GM12878 (cell line): Measurements from ENCODE around the gene SMYD5. TPM values are rescaled to one million over a fixed set of nuclear protein-coding genes. Genes with fewer than 3 reads are reported as not detected.

ENCODE experiments used
- ATAC-seq: fragments of 200-7000 bp; cut with Tn5 transposase; 3 replicates; pipeline ENCODE4 v1.9.1; 2020; ENCODE audit warnings: mild to moderate bottlenecking, moderate library complexity
- BruUV-seq: library from RNA; stranded (reverse); fragments of 400-500 nt; replicated peaks from 2 replicates; lab custom pipeline; 2021; lab: Mats Ljungman, UMichigan
- CTCF ChIA-PET: fragments of 300-600 bp; sonication (Branson Sonifier 250); formaldehyde crosslinking; extraction: SDS; loops from one replicate; lab custom pipeline; 2021; ENCODE audit warnings: inconsistent platforms; lab: Yijun Ruan, JAX
- POLR2A ChIA-PET: fragments of 350-600 bp; formaldehyde crosslinking; extraction: SDS; loops from one replicate; lab custom pipeline; 2021; ENCODE audit warnings: inconsistent platforms; lab: Charles Lee
- RAD21 ChIA-PET: fragments of 300-600 bp; sonication (Branson Sonifier 250); formaldehyde crosslinking; loops from one replicate; lab custom pipeline; 2023; ENCODE audit warnings: antibody characterized with exemption; ENCODE audit not compliant: unreplicated experiment; lab: Charles Lee
- SMC1A ChIA-PET: fragments of 300-600 bp; sonication (Branson Sonifier 250); formaldehyde crosslinking; loops from one replicate; lab custom pipeline; 2023; ENCODE audit not compliant: unreplicated experiment, uncharacterized antibody; lab: Charles Lee
- DNase-seq: peaks from one replicate; pipeline ENCODE4 v3.0.0-alpha.2; 2011; ENCODE audit warnings: low read depth, low spot score
- FAIRE-seq: peaks from 3 replicates; lab custom pipeline; 2011; peaks lifted over from hg19 to GRCh38; lab: Jason Lieb, UNC
- H2AFZ ChIP-seq: 2 replicates; pipeline ENCODE4 v1.6.0; 2011; ENCODE audit warnings: low read depth, low read length, control low read depth; ENCODE audit not compliant: control insufficient read depth
- H3K27ac ChIP-seq: 2 replicates; pipeline ENCODE4 v1.5.1; 2011; ENCODE audit warnings: control low read depth; ENCODE audit not compliant: control insufficient read depth, insufficient read depth
- H3K27me3 ChIP-seq, 2 experiments: replicated peaks in 1 of 2; 2 replicates each; pipeline versions ENCODE4 v1.6.0 to v1.6.1; 2011; ENCODE audit warnings: low read length in 1 of 2; ENCODE audit not compliant: control insufficient read depth in 2 of 2, insufficient read depth in 2 of 2
- H3K36me3 ChIP-seq, 2 experiments: 2 replicates each; pipeline ENCODE4 v1.5.1; 2011; ENCODE audit warnings: low read length in 1 of 2; ENCODE audit not compliant: control insufficient read depth in 2 of 2, insufficient read depth in 2 of 2
- H3K4me1 ChIP-seq: 2 replicates; pipeline ENCODE4 v1.6.1; 2011; ENCODE audit warnings: mild to moderate bottlenecking, low read length, moderate library complexity, mixed read lengths; ENCODE audit not compliant: control insufficient read depth, insufficient read depth
- H3K4me2 ChIP-seq: 2 replicates; pipeline ENCODE4 v1.6.0; 2011; ENCODE audit warnings: control low read depth; ENCODE audit not compliant: control insufficient read depth, insufficient read depth
- H3K4me3 ChIP-seq: fragments of 200-600 bp; sonication (generic); 2 replicates; pipeline ENCODE4 v1.5.1; 2016
- H3K79me2 ChIP-seq: 2 replicates; pipeline ENCODE4 v1.6.0; 2011; ENCODE audit warnings: low read length; ENCODE audit not compliant: control insufficient read depth, insufficient read depth
- H3K9ac ChIP-seq: 2 replicates; pipeline ENCODE4 v1.8.0; 2011; ENCODE audit warnings: low read length, control low read depth, mixed read lengths; ENCODE audit not compliant: control insufficient read depth, insufficient read depth
- H3K9me3 ChIP-seq: replicated peaks from 3 replicates; pipeline ENCODE4 v1.5.1; 2011; ENCODE audit warnings: mild to moderate bottlenecking, low read length; ENCODE audit not compliant: control insufficient read depth, insufficient read depth
- H4K20me1 ChIP-seq: 2 replicates; pipeline ENCODE4 v1.6.0; 2011; ENCODE audit not compliant: control insufficient read depth, insufficient read depth
- E2F4 ChIP-seq: IDR thresholded peaks from 2 replicates; pipeline ENCODE4 v1.6.1; 2012; ENCODE audit warnings: low read depth, low read length, improper control_type of control experiment
- EZH2 ChIP-seq: IDR thresholded peaks from 2 replicates; pipeline ENCODE4 v1.6.1; 2012; ENCODE audit warnings: low read depth, mild to moderate bottlenecking, control low read depth, inconsistent platforms, low read length, borderline replicate concordance; ENCODE audit not compliant: control insufficient read depth
- JUNB ChIP-seq: IDR thresholded peaks from 2 replicates; pipeline ENCODE4 v1.6.1; 2016; ENCODE audit warnings: antibody characterized with exemption, mild to moderate bottlenecking
- MXI1 ChIP-seq: fragments of 150-350 bp; IDR thresholded peaks from 2 replicates; pipeline ENCODE4 v1.6.1; 2011; ENCODE audit warnings: low read depth, mild to moderate bottlenecking, inconsistent platforms, low read length, improper control_type of control experiment
- NFYB ChIP-seq: IDR thresholded peaks from 2 replicates; pipeline ENCODE4 v1.6.1; 2011; ENCODE audit warnings: low read depth, mild to moderate bottlenecking, low read length, improper control_type of control experiment, moderate library complexity; ENCODE audit not compliant: insufficient read depth
- NR2C1 ChIP-seq: fragments of 450-650 bp; IDR thresholded peaks from 2 replicates; pipeline ENCODE4 v1.6.1; 2017; ENCODE audit warnings: antibody characterized with exemption, mild to moderate bottlenecking, moderate library complexity
- NR2F1 ChIP-seq: fragments of 450-650 bp; conservative IDR thresholded peaks from 2 replicates; pipeline ENCODE4 v1.6.1; 2017; ENCODE audit warnings: mild to moderate bottlenecking
- RB1 ChIP-seq: fragments of 450-650 bp; formaldehyde crosslinking; IDR thresholded peaks from 2 replicates; pipeline ENCODE4 v1.6.1; 2017; ENCODE audit warnings: mild to moderate bottlenecking, borderline replicate concordance
- RBBP5 ChIP-seq: fragments of 200-600 bp; sonication (generic); conservative IDR thresholded peaks from 2 replicates; pipeline ENCODE4 v1.6.1; 2016
- RFX5 ChIP-seq: IDR thresholded peaks from 2 replicates; pipeline ENCODE4 v1.6.1; 2011; ENCODE audit warnings: low read depth, low read length, improper control_type of control experiment
- RUNX3 ChIP-seq: IDR thresholded peaks from 2 replicates; pipeline ENCODE4 v1.6.1; 2012; ENCODE audit warnings: low read length, inconsistent platforms
- SKIL ChIP-seq: fragments of 450-650 bp; IDR thresholded peaks from 2 replicates; pipeline ENCODE4 v1.6.1; 2017; ENCODE audit warnings: mild to moderate bottlenecking, low read depth, inconsistent platforms; ENCODE audit not compliant: poor library complexity, severe bottlenecking
- TAF1 ChIP-seq: IDR thresholded peaks from 2 replicates; pipeline ENCODE4 v1.6.1; 2011; ENCODE audit warnings: mild to moderate bottlenecking, low read depth, low read length, borderline replicate concordance
- TBL1XR1 ChIP-seq: IDR thresholded peaks from 2 replicates; pipeline ENCODE4 v1.6.1; 2012; ENCODE audit warnings: low read depth, low read length, improper control_type of control experiment
- TCF7 ChIP-seq: IDR thresholded peaks from 2 replicates; pipeline ENCODE4 v1.6.1; 2014; ENCODE audit warnings: antibody characterized with exemption, borderline replicate concordance
- ZNF274 ChIP-seq: IDR thresholded peaks from one replicate; pipeline ENCODE4 v1.8.0; 2011; ENCODE audit not compliant: insufficient read length, insufficient read depth
- WGBS: methylation state at CpG from one replicate; pipeline ENCODE4 v1.1.6; 2016; ENCODE audit warnings: low lambda C conversion rate; ENCODE audit not compliant: insufficient replicate concordance, insufficient coverage; ENCODE audit errors: missing lambda C conversion rate; 5-methylcytosine and 5-hydroxymethylcytosine counted together
- in situ Hi-C: fragments of 300-500 bp; cut with MboI; formaldehyde crosslinking; loops from 9 replicates; pipeline ENCODE4 v1.14.3; 2018; ENCODE audit warnings: mixed read lengths
- intact Hi-C: fragments of 100-400 bp; cut with micrococcal nuclease; formaldehyde crosslinking; loops from one replicate; pipeline ENCODE4 v1.14.2; 2022; ENCODE audit not compliant: unreplicated experiment
- polyA plus RNA-seq, 11 experiments: library from polyadenylated mRNA; depleted of rRNA in 4 of 11; unstranded in 6 of 11; stranded (reverse) in 5 of 11; fragments of >200 nt; fragmentation: Nextera tagmentation in 4 of 11; fragmentation: Illumina TruSeq in 1 of 11; extraction: Ambion mirVana in 4 of 11; extraction: Trizol in 1 of 11; gene quantifications; 1 replicate in 1 of 11; 2 replicates in 10 of 11; pipeline versions ENCODE4 v1.2.1 to v1.2.3, GENCODE V29; 2011 to 2016; ENCODE audit warnings: inconsistent platforms in 2 of 11, missing spikeins in 2 of 11, low read depth in 1 of 11
- total RNA-seq, 4 experiments: library from RNA; depleted of rRNA in 3 of 4; stranded (reverse); fragments of >200 nt in 3 of 4; fragmentation: Illumina TruSeq in 1 of 4; extraction: Trizol in 1 of 4; gene quantifications; 2 replicates each; pipeline versions ENCODE4 v1.2.1 to v1.2.3, GENCODE V29; 2013 to 2021
- TF ChIP-seq, protein P1 (sequence below): fragments of 450-650 bp; IDR thresholded peaks from 2 replicates; pipeline ENCODE4 v1.6.1; 2014; ENCODE audit warnings: mild to moderate bottlenecking

Gene SMYD5
- total and polyA plus RNA-seq, 10 of the 15 experiments (the other 5 are each of a cell fraction or from before 2014, with no cell fraction given) = 6.1 to 35.3 (median 26.4) TPM

DNA sequence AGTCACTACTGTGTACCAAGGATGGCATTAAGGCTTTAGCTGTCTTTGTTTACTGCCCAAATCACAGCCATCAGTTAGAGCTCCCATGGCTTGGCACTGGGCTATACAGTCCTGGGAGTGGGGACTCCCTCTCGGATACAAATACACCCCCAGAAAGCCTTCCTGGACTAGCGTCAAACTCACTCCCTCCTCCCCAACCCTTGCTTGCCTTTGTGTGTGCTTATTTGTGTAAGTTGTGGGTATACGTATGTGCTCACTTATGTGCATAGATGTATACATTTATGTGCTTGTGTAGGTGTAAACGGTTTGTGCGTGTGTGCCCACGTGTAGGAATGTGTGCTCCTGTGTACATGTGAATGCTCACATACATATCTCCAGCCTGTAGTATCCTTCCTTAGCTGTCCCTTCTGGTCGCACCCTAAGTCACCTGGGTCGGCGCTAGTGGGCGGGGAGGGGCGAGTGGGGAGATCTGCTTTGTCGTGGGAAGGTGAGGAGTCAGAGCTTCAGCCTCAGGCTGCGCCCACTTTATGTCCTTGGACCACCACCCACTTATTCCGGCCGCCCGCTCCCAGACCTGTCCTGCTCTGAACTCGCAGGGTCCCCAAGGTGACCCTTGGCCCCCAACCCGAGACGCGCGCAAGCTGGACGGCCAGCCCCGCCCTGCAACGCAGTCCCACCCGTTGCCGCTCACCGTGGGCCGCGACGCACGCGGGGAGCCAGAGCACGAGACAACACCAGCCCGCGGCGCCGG is 18.5 kb downstream of the SMYD5 start:
- peak; percentile 13 for ATAC-seq
- ChIA-PET SMC1A (interaction anchor here (1.1 to 2.4 kb wide), 4 partner anchors 15 to 58 kb away, joined by 3 to 10 read pairs (median 6); no protein-coding TSS in a partner anchor), RAD21 (interaction anchor here (0.5 to 3.2 kb wide), 8 partner anchors 12 to 1718 kb away, joined by 3 to 22 read pairs (median 4); partner anchors contain the start of gene SMYD5), CTCF (interaction anchor here (0.9 to 9.8 kb wide), 5 partner anchors 13 to 127 kb away, joined by 3 to 99 read pairs (median 7); partner anchors contain the start of genes EGR4 and SMYD5), POLR2A (interaction anchor here (0.5 to 3.4 kb wide), 7 partner anchors 12 to 125 kb away, joined by 3 to 14 read pairs (median 4); partner anchors contain the start of genes FBXO41 and SMYD5)
- Histone ChIP-seq H3K4me2 (peak overlapping the region; percentile 99), H2AFZ (peak overlapping the region; percentile 86), H3K4me1 (peaks cover 4% of the 10 kb centered on the region), H4K20me1 (0 out of 2 replicates have a peak, but pooled peaks cover 4% of the 10 kb centered on the region), H3K79me2 (peaks cover 35% of the 10 kb centered on the region), H3K36me3 (peaks cover 0 to 6% of the 10 kb centered on the region in 2 experiments; a peak in 2 of 4 replicates), H3K9ac (peak overlapping the region; percentile 62; the same call in 1 of the 2 replicates), H3K27ac (peak overlapping the region; percentile 50), H3K9me3 (no peaks in the 10 kb centered on the region), H3K27me3 (no peaks in the 10 kb centered on the region), H3K4me3 (peak overlapping the region; percentile 78; the same call in 1 of the 2 replicates)
- DNase-seq = no peak
- in situ Hi-C loops = no loop called here
- BruUV-seq = no TSS peak
- FAIRE-seq = no peak
- WGBS = 6% methylated on average over 22 of the region's 37 CpGs
- intact Hi-C loops = loop anchor here (5.0 kb wide), 1 partner anchor 155 kb away; the partner anchor contains the start of gene ALMS1
- TF ChIP-seq RFX5 = no peak
- TF ChIP-seq TAF1 = no peak
- peak; percentile 89 for TF ChIP-seq NR2F1
- TF ChIP-seq RBBP5 = no peak
- TF ChIP-seq ZNF274 = no peak
- TF ChIP-seq TCF7 = no peak
- TF ChIP-seq NR2C1 = 0 out of 2 replicates have a peak, but pooled peaks have one; percentile 39
- no peak for TF ChIP-seq JUNB
- TF ChIP-seq TBL1XR1 = no peak
- no peak for TF ChIP-seq EZH2
- TF ChIP-seq, protein P1, sequence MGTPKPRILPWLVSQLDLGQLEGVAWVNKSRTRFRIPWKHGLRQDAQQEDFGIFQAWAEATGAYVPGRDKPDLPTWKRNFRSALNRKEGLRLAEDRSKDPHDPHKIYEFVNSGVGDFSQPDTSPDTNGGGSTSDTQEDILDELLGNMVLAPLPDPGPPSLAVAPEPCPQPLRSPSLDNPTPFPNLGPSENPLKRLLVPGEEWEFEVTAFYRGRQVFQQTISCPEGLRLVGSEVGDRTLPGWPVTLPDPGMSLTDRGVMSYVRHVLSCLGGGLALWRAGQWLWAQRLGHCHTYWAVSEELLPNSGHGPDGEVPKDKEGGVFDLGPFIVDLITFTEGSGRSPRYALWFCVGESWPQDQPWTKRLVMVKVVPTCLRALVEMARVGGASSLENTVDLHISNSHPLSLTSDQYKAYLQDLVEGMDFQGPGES = no peak
- 0 out of 2 replicates have a peak, but pooled peaks have one; percentile 60 for TF ChIP-seq RB1
- no peak for TF ChIP-seq NFYB
- TF ChIP-seq SKIL = no peak
- no peak for TF ChIP-seq MXI1
- no peak for TF ChIP-seq E2F4
- no peak for TF ChIP-seq RUNX3
